Measurements from ENCODE around the gene PHLPP1. TPM values are rescaled to one million over a fixed set of nuclear protein-coding genes. Genes with fewer than 3 reads are reported as not detected.

Gene PHLPP1
- total RNA-seq, 2 experiments from 2014 or later, result 9.0 to 12.4 TPM

DNA sequence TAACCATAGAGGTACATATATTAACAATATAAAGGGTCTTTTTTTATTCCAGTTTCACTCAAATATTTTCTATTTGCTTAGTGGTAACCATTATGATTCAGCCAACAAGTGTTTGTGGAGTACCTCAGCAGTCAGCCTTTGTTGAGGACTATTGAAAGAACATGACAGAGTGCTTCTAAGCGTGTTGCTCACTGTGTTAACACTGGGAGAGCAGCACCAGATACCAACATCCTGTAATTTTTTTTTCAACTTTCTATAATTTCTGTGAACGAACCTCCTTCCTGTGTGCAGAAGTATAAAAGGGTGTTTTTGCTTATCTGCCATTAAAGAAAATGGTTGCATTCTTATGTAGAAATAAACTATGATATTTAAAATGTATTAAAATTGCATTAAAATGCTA lies 239.0 kb downstream of the PHLPP1 start:
- BruUV-seq (replicated peaks), result no TSS peak
- Histone ChIP-seq H4K20me1 (ENCODE audit: insufficient read depth, low read length) (no peaks in the 10 kb centered on the region), H2AFZ (ENCODE audit: low read length) (no peak overlapping the region), H3K79me2 (ENCODE audit: insufficient read depth, low read depth, low read length) (no peaks in the 10 kb centered on the region), H3K4me3 (ENCODE audit: low read depth, low read length, poor library complexity, severe bottlenecking) (no peak overlapping the region), H3K27ac (ENCODE audit: low read depth, low read length, poor library complexity, severe bottlenecking) (no peak overlapping the region), H3K9me3 (ENCODE audit: low read length) (no peaks in the 10 kb centered on the region), H3K9me2 (ENCODE audit: insufficient read depth, low read length) (no peaks in the 10 kb centered on the region), H3K4me2 (ENCODE audit: low read length) (no peak overlapping the region), H3K4me1 (ENCODE audit: insufficient read depth, low read length, poor library complexity, severe bottlenecking) (no peaks in the 10 kb centered on the region), H3K36me3 (ENCODE audit: insufficient read depth, low read length) (no peaks in the 10 kb centered on the region)
- POLR2A ChIA-PET, result no interaction called here
- no peak for DNase-seq (ENCODE audit: low spot score)
- intact Hi-C loops (cut with micrococcal nuclease; ENCODE audit: unreplicated experiment), result loop anchor here (10.0 kb wide), 1 partner anchor 370 kb away; no protein-coding TSS in a partner anchor
- CTCF ChIA-PET (ENCODE audit: unreplicated experiment), result no interaction called here
- TF ChIP-seq CTCF (conservative IDR thresholded peaks at IDR 0.05; ENCODE audit: low read length) (no peak), EZH2phosphoT487 (IDR thresholded peaks at IDR 0.05; ENCODE audit: borderline replicate concordance, low read depth, low read length) (no peak)

- BruUV-seq (replicated peaks), result no TSS peak
- intact Hi-C loops (cut with micrococcal nuclease; ENCODE audit: unreplicated experiment), result loop anchor here (2.0 to 10.0 kb wide), 2 partner anchors 243 to 373 kb away; partner anchors contain the start of gene PHLPP1
- Histone ChIP-seq H3K27ac (ENCODE audit: low read depth, low read length, poor library complexity, severe bottlenecking) (no peak overlapping the region), H3K4me2 (ENCODE audit: low read length) (no peak overlapping the region), H4K20me1 (ENCODE audit: insufficient read depth, low read length) (no peaks in the 10 kb centered on the region), H3K9me3 (ENCODE audit: low read length) (no peaks in the 10 kb centered on the region), H3K9me2 (ENCODE audit: insufficient read depth, low read length) (no peaks in the 10 kb centered on the region), H2AFZ (ENCODE audit: low read length) (no peak overlapping the region), H3K4me1 (ENCODE audit: insufficient read depth, low read length, poor library complexity, severe bottlenecking) (no peaks in the 10 kb centered on the region), H3K36me3 (ENCODE audit: insufficient read depth, low read length) (no peaks in the 10 kb centered on the region), H3K4me3 (ENCODE audit: low read depth, low read length, poor library complexity, severe bottlenecking) (no peak overlapping the region), H3K79me2 (ENCODE audit: insufficient read depth, low read depth, low read length) (no peaks in the 10 kb centered on the region)
- peak; percentile 32 for DNase-seq (ENCODE audit: low spot score)
- no peak for TF ChIP-seq EZH2phosphoT487 (IDR thresholded peaks at IDR 0.05; ENCODE audit: borderline replicate concordance, low read depth, low read length)
- CTCF ChIA-PET (ENCODE audit: unreplicated experiment), result no interaction called here
- POLR2A ChIA-PET, result no interaction called here
Measured at GRCh38 chr18:62957885-62958472, 242.6 kb downstream of the PHLPP1 start.

DNA sequence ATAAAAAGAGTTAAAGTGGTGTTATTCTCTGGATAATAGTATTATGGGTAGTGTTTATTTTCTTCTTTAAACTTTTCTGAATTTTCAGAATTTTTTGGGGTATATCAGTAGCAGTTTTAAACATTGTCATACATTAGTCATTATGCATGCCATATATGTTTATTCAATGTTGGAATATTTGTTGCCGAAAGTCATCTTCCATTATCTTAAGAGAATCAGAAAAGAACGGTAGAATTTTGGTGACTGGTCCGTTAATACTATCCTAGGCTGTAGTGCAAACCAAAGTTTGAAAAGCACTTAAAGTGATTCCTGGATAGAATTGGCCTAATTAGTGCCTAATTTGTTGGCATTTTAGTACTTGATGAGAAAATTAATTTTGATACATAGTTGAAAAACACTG lies 244.1 kb downstream of the PHLPP1 start:
- POLR2A ChIA-PET, result no interaction called here
- Histone ChIP-seq H4K20me1 (ENCODE audit: insufficient read depth, low read length) (no peaks in the 10 kb centered on the region), H3K4me1 (ENCODE audit: insufficient read depth, low read length, poor library complexity, severe bottlenecking) (no peaks in the 10 kb centered on the region), H3K4me3 (ENCODE audit: low read depth, low read length, poor library complexity, severe bottlenecking) (no peak overlapping the region), H3K9me3 (ENCODE audit: low read length) (no peaks in the 10 kb centered on the region), H2AFZ (ENCODE audit: low read length) (no peak overlapping the region), H3K9me2 (ENCODE audit: insufficient read depth, low read length) (no peaks in the 10 kb centered on the region), H3K4me2 (ENCODE audit: low read length) (no peak overlapping the region), H3K27ac (ENCODE audit: low read depth, low read length, poor library complexity, severe bottlenecking) (no peak overlapping the region), H3K79me2 (ENCODE audit: insufficient read depth, low read depth, low read length) (no peaks in the 10 kb centered on the region), H3K36me3 (ENCODE audit: insufficient read depth, low read length) (no peaks in the 10 kb centered on the region)
- DNase-seq (ENCODE audit: low spot score), result no peak
- intact Hi-C loops (cut with micrococcal nuclease; ENCODE audit: unreplicated experiment), result loop anchor here (2.0 to 10.0 kb wide), 2 partner anchors 245 to 375 kb away; partner anchors contain the start of gene PHLPP1
- CTCF ChIA-PET (ENCODE audit: unreplicated experiment), result no interaction called here
- no TSS peak for BruUV-seq (replicated peaks)
- TF ChIP-seq EZH2phosphoT487 (IDR thresholded peaks at IDR 0.05; ENCODE audit: borderline replicate concordance, low read depth, low read length), result no peak

Data from OCI-LY7 (cell line).